ENCODE measurements around the gene HEPACAM2. TPM values are rescaled to one million over a fixed set of nuclear protein-coding genes. Genes with fewer than 3 reads are reported as not detected.

Gene HEPACAM2
- total and polyA plus RNA-seq, 2 donors (not counting 3 experiments of a cell fraction or from before 2014, with no cell fraction given) = not detected

- POLR2A ChIA-PET = no interaction called here
- no peaks in the 10 kb centered on the region for H3K9me1 ChIP-seq (replicated peaks; ENCODE audit: control insufficient read depth, extremely low read depth, insufficient read depth, low read length)
- H3K36me3 ChIP-seq (ENCODE audit: control insufficient read depth in 2 of 2, extremely low read depth in 1 of 2, insufficient read depth in 2 of 2, low read length in 2 of 2) = no peaks in the 10 kb centered on the region
- H3K4me1 ChIP-seq (ENCODE audit: control insufficient read depth, extremely low read depth, insufficient read depth, low read length) = no peaks in the 10 kb centered on the region
- dilution Hi-C loops (cut with MboI; ENCODE audit: extremely low pct_ligation_motif_present, low sequenced_read_pairs) = no loop called here
- DNase-seq (ENCODE audit: low read depth, low spot score) (no peak), FAIRE-seq (no peak)
- H4K20me1 ChIP-seq (replicated peaks; ENCODE audit: control insufficient read depth, extremely low read depth, insufficient read depth, low read length) = no peaks in the 10 kb centered on the region
- intact Hi-C loops (cut with micrococcal nuclease) = no loop called here
- peaks cover 2 to 12% of the 10 kb centered on the region in 2 experiments for H3K27me3 ChIP-seq (ENCODE audit: control insufficient read depth in 2 of 2, insufficient read depth in 2 of 2, low read length in 2 of 2)
- no peak overlapping the region for H3K4me3 ChIP-seq (replicated peaks in 1 of 3; ENCODE audit: insufficient read depth in 1 of 3, low read depth in 1 of 3, low read length in 3 of 3)
- H3K9me3 ChIP-seq (replicated peaks; ENCODE audit: control insufficient read depth, insufficient read depth, low read length) = no peaks in the 10 kb centered on the region
- H3K9ac ChIP-seq (replicated peaks; ENCODE audit: extremely low read depth, insufficient read depth, low read length) = no peak overlapping the region
- no peak overlapping the region for H2AFZ ChIP-seq (ENCODE audit: low read depth, low read length)
- H3K79me2 ChIP-seq (ENCODE audit: control insufficient read depth, insufficient read depth, low read length) = no peaks in the 10 kb centered on the region
- CTCF ChIA-PET = interaction anchor here (0.8 to 1.1 kb wide), 2 partner anchors 15 to 110 kb away, joined by 3 read pairs; no protein-coding TSS in a partner anchor
- no peak overlapping the region for H3K4me2 ChIP-seq (ENCODE audit: insufficient read depth, low read length)
- no TSS peak for BruUV-seq (replicated peaks)
- H3K27ac ChIP-seq (ENCODE audit: insufficient read depth, low read depth, low read length) = no peak overlapping the region
- TF ChIP-seq CTCF (IDR thresholded peaks at IDR 0.05; ENCODE audit: extremely low read depth in 1 of 2, insufficient read depth in 1 of 2, low read depth in 1 of 2, low read length in 2 of 2) = no peak
Measured at GRCh38 chr7:93202594-93203250, 23.5 kb downstream of the HEPACAM2 start.

GRCh38 chr7:93198472-93198871 lies 27.8 kb downstream of the HEPACAM2 start:
- CTCF ChIA-PET = no interaction called here

More at GRCh38 chr7:93198472-93198871, 27.8 kb downstream of the HEPACAM2 start:
- FAIRE-seq = no peak
- POLR2A ChIA-PET = no interaction called here
- H3K9me1 ChIP-seq (replicated peaks; ENCODE audit: control insufficient read depth, extremely low read depth, insufficient read depth, low read length) = no peaks in the 10 kb centered on the region
- BruUV-seq (replicated peaks) = no TSS peak
- no peak overlapping the region for H3K4me2 ChIP-seq (ENCODE audit: insufficient read depth, low read length)
- H3K27me3 ChIP-seq (ENCODE audit: control insufficient read depth in 2 of 2, insufficient read depth in 2 of 2, low read length in 2 of 2) = peaks cover 2 to 18% of the 10 kb centered on the region in 2 experiments
- dilution Hi-C loops (cut with MboI; ENCODE audit: extremely low pct_ligation_motif_present, low sequenced_read_pairs) = no loop called here
- H2AFZ ChIP-seq (ENCODE audit: low read depth, low read length) = no peak overlapping the region
- no peaks in the 10 kb centered on the region for H3K36me3 ChIP-seq (ENCODE audit: control insufficient read depth in 2 of 2, extremely low read depth in 1 of 2, insufficient read depth in 2 of 2, low read length in 2 of 2)
- H3K9ac ChIP-seq (replicated peaks; ENCODE audit: extremely low read depth, insufficient read depth, low read length) = no peak overlapping the region
- TF ChIP-seq FOS (IDR thresholded peaks at IDR 0.05; ENCODE audit: borderline replicate concordance, insufficient read depth, low read length) (no peak), GATA2 (IDR thresholded peaks at IDR 0.05; ENCODE audit: insufficient read depth, insufficient read length, low read depth, low read length) (no peak), POLR2AphosphoS5 (IDR thresholded peaks at IDR 0.05; ENCODE audit: insufficient read depth, low read depth, low read length) (no peak), EZH2 (IDR thresholded peaks at IDR 0.05; ENCODE audit: borderline replicate concordance, low read depth, low read length, severe bottlenecking) (no peak), CTCF (IDR thresholded peaks at IDR 0.05; ENCODE audit: extremely low read depth in 1 of 2, insufficient read depth in 1 of 2, low read depth in 1 of 2, low read length in 2 of 2) (no peak), MAX (IDR thresholded peaks at IDR 0.05; ENCODE audit: insufficient read depth, insufficient read length) (no peak), JUN (IDR thresholded peaks at IDR 0.05; ENCODE audit: borderline replicate concordance, insufficient read depth, insufficient read length, low read depth) (no peak), POLR2A (IDR thresholded peaks at IDR 0.05; ENCODE audit: low read depth, low read length) (no peak), MYC (IDR thresholded peaks at IDR 0.05; ENCODE audit: low read depth, low read length) (no peak)
- H3K4me3 ChIP-seq (replicated peaks in 1 of 3; ENCODE audit: insufficient read depth in 1 of 3, low read depth in 1 of 3, low read length in 3 of 3) = no peak overlapping the region
- intact Hi-C loops (cut with micrococcal nuclease) = no loop called here
- no peaks in the 10 kb centered on the region for H4K20me1 ChIP-seq (replicated peaks; ENCODE audit: control insufficient read depth, extremely low read depth, insufficient read depth, low read length)
- no peak for DNase-seq (ENCODE audit: low read depth, low spot score)
- H3K9me3 ChIP-seq (replicated peaks; ENCODE audit: control insufficient read depth, insufficient read depth, low read length) = no peaks in the 10 kb centered on the region
- no peak overlapping the region for H3K27ac ChIP-seq (ENCODE audit: insufficient read depth, low read depth, low read length)
- no peaks in the 10 kb centered on the region for H3K79me2 ChIP-seq (ENCODE audit: control insufficient read depth, insufficient read depth, low read length)
- H3K4me1 ChIP-seq (ENCODE audit: control insufficient read depth, extremely low read depth, insufficient read depth, low read length) = no peaks in the 10 kb centered on the region

All from endothelial cell of umbilical vein (primary cell).